Activated naive CD4-positive, alpha-beta T cell treated with anti-CD3 and anti-CD28 coated beads, Interleukin-2, amount 50 U/mL, for 72 hours (primary cell): Measurements from ENCODE around the gene ACOXL. TPM values are rescaled to one million over a fixed set of nuclear protein-coding genes. Genes with fewer than 3 reads are reported as not detected.

Source experiments
- ATAC-seq, 2 donors: fragments of 150-1000 bp; cut with Tn5 transposase; 2 replicates each; pipeline ENCODE4 v1.10.0; 2021; ENCODE audit warnings: mild to moderate bottlenecking in 2 of 2, moderate library complexity in 2 of 2
- DNase-seq, 2 donors: peaks; one replicate each; pipeline ENCODE4 v3.0.0; 2021 to 2022; ENCODE audit warnings: low spot score in 2 of 2
- H3K27ac Mint-ChIP-seq, 2 donors: one replicate each; pipeline ENCODE4 v1.8.0; 2022; ENCODE audit warnings: mild to moderate bottlenecking in 2 of 2, mixed read lengths in 2 of 2
- H3K36me3 Mint-ChIP-seq, 2 donors: one replicate each; pipeline ENCODE4 v1.8.0; 2022; ENCODE audit warnings: mixed read lengths in 2 of 2
- H3K9me3 Mint-ChIP-seq, 2 donors: one replicate each; pipeline ENCODE4 v1.8.0; 2022; ENCODE audit warnings: mixed read lengths in 2 of 2
- total RNA-seq, 2 donors: library from RNA; stranded (reverse); gene quantifications; one replicate each; pipeline ENCODE4 v1.2.3, GENCODE V29; 2022

Gene ACOXL
- total RNA-seq, 2 donors from 2014 or later, result 0.16 TPM; not detected in 1

GRCh38 chr2:110984694-110985490 lies 252.5 kb downstream of the ACOXL start:
- ATAC-seq (no peak), DNase-seq (no peak)
- no peaks in the 10 kb centered on the region for H3K36me3 Mint-ChIP-seq
- no peak overlapping the region for H3K27ac Mint-ChIP-seq
- no peaks in the 10 kb centered on the region for H3K9me3 Mint-ChIP-seq

- Mint-ChIP-seq H3K36me3 (peaks cover 0 to 7% of the 10 kb centered on the region in 2 donors), H3K9me3 (peaks cover 0 to 5% of the 10 kb centered on the region in 2 donors), H3K27ac (no peak overlapping the region)
- DNase-seq (no peak), ATAC-seq (no peak)
Observed at GRCh38 chr2:110990440-110990839, 258.1 kb downstream of the ACOXL start.

- peaks cover 0 to 5% of the 10 kb centered on the region in 2 donors for H3K9me3 Mint-ChIP-seq
- no peak overlapping the region for H3K27ac Mint-ChIP-seq
- ATAC-seq, result no peak
- no peak for DNase-seq
- H3K36me3 Mint-ChIP-seq, result peaks cover 0 to 7% of the 10 kb centered on the region in 2 donors
Observed at GRCh38 chr2:110991911-110992310, 259.5 kb downstream of the ACOXL start.

- ATAC-seq (no peak), DNase-seq (no peak)
- Mint-ChIP-seq H3K9me3 (peaks cover 0 to 5% of the 10 kb centered on the region in 2 donors), H3K27ac (no peak overlapping the region), H3K36me3 (peaks cover 0 to 7% of the 10 kb centered on the region in 2 donors)
Observed at GRCh38 chr2:110992886-110993285, 260.5 kb downstream of the ACOXL start.

- ATAC-seq (no peak), DNase-seq (no peak)
- peaks cover 0 to 5% of the 10 kb centered on the region in 2 donors for H3K9me3 Mint-ChIP-seq
- no peak overlapping the region for H3K27ac Mint-ChIP-seq
- H3K36me3 Mint-ChIP-seq, result peaks cover 0 to 7% of the 10 kb centered on the region in 2 donors
Observed at GRCh38 chr2:110993557-110994231, 261.3 kb downstream of the ACOXL start.

- DNase-seq, result no peak
- Mint-ChIP-seq H3K27ac (no peak overlapping the region), H3K36me3 (peaks cover 0 to 7% of the 10 kb centered on the region in 2 donors), H3K9me3 (peaks cover 0 to 5% of the 10 kb centered on the region in 2 donors)
- no peak for ATAC-seq
Observed at GRCh38 chr2:110994250-110994961, 262.0 kb downstream of the ACOXL start.

GRCh38 chr2:110995911-110996310 lies 263.5 kb downstream of the ACOXL start:
- H3K36me3 Mint-ChIP-seq, result peaks cover 0 to 7% of the 10 kb centered on the region in 2 donors
- no peak for ATAC-seq
- no peak for DNase-seq
- H3K27ac Mint-ChIP-seq, result no peak overlapping the region
- peaks cover 0 to 5% of the 10 kb centered on the region in 2 donors for H3K9me3 Mint-ChIP-seq

GRCh38 chr2:110997331-110998045 lies 265.1 kb downstream of the ACOXL start:
- Mint-ChIP-seq H3K27ac (no peak overlapping the region), H3K36me3 (no peaks in the 10 kb centered on the region), H3K9me3 (no peaks in the 10 kb centered on the region)
- ATAC-seq, result no peak
- DNase-seq, result no peak

- DNase-seq, result no peak
- no peaks in the 10 kb centered on the region for H3K9me3 Mint-ChIP-seq
- H3K36me3 Mint-ChIP-seq, result no peaks in the 10 kb centered on the region
- no peak overlapping the region for H3K27ac Mint-ChIP-seq
- ATAC-seq, result no peak
Observed at GRCh38 chr2:110998311-110998710, 265.9 kb downstream of the ACOXL start.

GRCh38 chr2:110999626-111000025 lies 267.3 kb downstream of the ACOXL start:
- ATAC-seq (no peak), DNase-seq (no peak)
- no peaks in the 10 kb centered on the region for H3K9me3 Mint-ChIP-seq
- no peak overlapping the region for H3K27ac Mint-ChIP-seq
- H3K36me3 Mint-ChIP-seq, result no peaks in the 10 kb centered on the region

- DNase-seq (no peak), ATAC-seq (no peak)
- Mint-ChIP-seq H3K27ac (no peak overlapping the region), H3K36me3 (no peaks in the 10 kb centered on the region), H3K9me3 (peaks cover 0 to 7% of the 10 kb centered on the region in 2 donors)
Observed at GRCh38 chr2:111005307-111005706, 272.9 kb downstream of the ACOXL start.

- no peak for DNase-seq
- peaks cover 0 to 9% of the 10 kb centered on the region in 2 donors for H3K9me3 Mint-ChIP-seq
- no peak for ATAC-seq
- no peak overlapping the region for H3K27ac Mint-ChIP-seq
- H3K36me3 Mint-ChIP-seq, result no peaks in the 10 kb centered on the region
Observed at GRCh38 chr2:111005821-111006220, 273.4 kb downstream of the ACOXL start.

- no peak for DNase-seq
- Mint-ChIP-seq H3K36me3 (no peaks in the 10 kb centered on the region), H3K27ac (no peak overlapping the region), H3K9me3 (peaks cover 6 to 14% of the 10 kb centered on the region in 2 donors)
- no peak for ATAC-seq
Observed at GRCh38 chr2:111007757-111008688, 275.6 kb downstream of the ACOXL start.

GRCh38 chr2:111011218-111011617 lies 278.8 kb downstream of the ACOXL start:
- DNase-seq (no peak), ATAC-seq (no peak)
- H3K36me3 Mint-ChIP-seq, result peaks cover 0 to 7% of the 10 kb centered on the region in 2 donors
- H3K27ac Mint-ChIP-seq, result no peak overlapping the region
- H3K9me3 Mint-ChIP-seq, result peaks cover 12 to 21% of the 10 kb centered on the region in 2 donors

GRCh38 chr2:111015283-111015995 lies 283.1 kb downstream of the ACOXL start:
- no peak for DNase-seq
- no peak overlapping the region for H3K27ac Mint-ChIP-seq
- H3K9me3 Mint-ChIP-seq, result peaks cover 12 to 13% of the 10 kb centered on the region in 2 donors
- H3K36me3 Mint-ChIP-seq, result peaks cover 0 to 7% of the 10 kb centered on the region in 2 donors
- ATAC-seq, result no peak
